Measurements from ENCODE around the gene PI4K2A. TPM values are rescaled to one million over a fixed set of nuclear protein-coding genes. Genes with fewer than 3 reads are reported as not detected.

Gene PI4K2A
- total RNA-seq, 1 donor from 2014 or later = 16.7 TPM

Other genes starting within 250 kb of the PI4K2A start
- 51.9 TPM for gene RRP12, start 239.3 kb upstream of the PI4K2A start, total RNA-seq
- gene PGAM1, start 214.5 kb upstream of the PI4K2A start, total RNA-seq = 190 TPM
- 41.2 TPM for gene EXOSC1, start 194.7 kb upstream of the PI4K2A start, total RNA-seq
- 34.0 TPM for gene ZDHHC16, start 194.5 kb upstream of the PI4K2A start, total RNA-seq
- gene MMS19, start 142.2 kb upstream of the PI4K2A start, total RNA-seq = 71.5 TPM
- gene UBTD1, start 141.7 kb upstream of the PI4K2A start, total RNA-seq = 6.2 TPM
- gene ANKRD2, start 67.9 kb upstream of the PI4K2A start, total RNA-seq = 1.1 TPM
- 1.3 TPM for gene HOGA1, start 56.3 kb upstream of the PI4K2A start, total RNA-seq
- gene C10orf62, start 51.0 kb upstream of the PI4K2A start, total RNA-seq = not detected
- gene MORN4, start 7.2 kb upstream of the PI4K2A start, total RNA-seq = 12.9 TPM
- gene AVPI1, start 46.6 kb downstream of the PI4K2A start, total RNA-seq = 11.7 TPM
- gene MARVELD1, start 73.1 kb downstream of the PI4K2A start, total RNA-seq = 40.8 TPM
- 33.8 TPM for gene ZFYVE27, start 96.5 kb downstream of the PI4K2A start, total RNA-seq
- gene SFRP5, start 131.3 kb downstream of the PI4K2A start, total RNA-seq = 0.81 TPM
- gene GOLGA7B, start 209.2 kb downstream of the PI4K2A start, total RNA-seq = 0.29 TPM

Data from ureter (tissue), 1 donor.